UCSD-AML1 (cell line): ENCODE measurements around the gene UBAP2.
"Not testable (repeated sequence)": the region's sequence is repeated elsewhere in the genome, so short reads cannot be mapped to it uniquely, and the experiment has no call there.

Source experiments
- DNase-seq: peaks from one replicate; lab custom pipeline; 2025; ENCODE audit not compliant: unreplicated experiment; lab: John Stamatoyannopoulos, UW

UBAP2 gene

GRCh38 chr9:33976414-33976813 is 72.3 kb downstream of the UBAP2 start:
- no peak for DNase-seq

- DNase-seq = no peak
These were observed 76.0 kb downstream of the UBAP2 start for GRCh38 chr9:33972698-33973097.

GRCh38 chr9:33964086-33964768 is 84.5 kb downstream of the UBAP2 start:
- no peak for DNase-seq

- DNase-seq = not testable (repeated sequence)
These were observed 86.2 kb downstream of the UBAP2 start for GRCh38 chr9:33962468-33962867.

GRCh38 chr9:33959725-33960124 is 89.0 kb downstream of the UBAP2 start:
- no peak for DNase-seq

GRCh38 chr9:33956544-33956943 is 92.1 kb downstream of the UBAP2 start:
- no peak for DNase-seq

GRCh38 chr9:33952066-33952465 is 96.6 kb downstream of the UBAP2 start:
- no peak for DNase-seq

- DNase-seq = no peak
These were observed 98.3 kb downstream of the UBAP2 start for GRCh38 chr9:33950371-33950770.

- DNase-seq = no peak
These were observed 101.7 kb downstream of the UBAP2 start for GRCh38 chr9:33946779-33947535.

- no peak for DNase-seq
These were observed 105.3 kb downstream of the UBAP2 start for GRCh38 chr9:33943389-33943788.

GRCh38 chr9:33942471-33943083 is 106.1 kb downstream of the UBAP2 start:
- no peak for DNase-seq

- DNase-seq = no peak
These were observed 108.5 kb downstream of the UBAP2 start for GRCh38 chr9:33939924-33940874.

- DNase-seq = no peak
These were observed 114.4 kb downstream of the UBAP2 start for GRCh38 chr9:33934188-33934878.

- DNase-seq = no peak
These were observed 116.4 kb downstream of the UBAP2 start for GRCh38 chr9:33932078-33932807.

GRCh38 chr9:33931326-33931725 is 117.4 kb downstream of the UBAP2 start:
- no peak for DNase-seq

- no peak for DNase-seq
These were observed 121.0 kb downstream of the UBAP2 start for GRCh38 chr9:33927694-33928093.

- DNase-seq = no peak
These were observed 121.8 kb downstream of the UBAP2 start for GRCh38 chr9:33926746-33927485.

GRCh38 chr9:33924978-33925797 is 123.5 kb downstream of the UBAP2 start:
- peak; percentile 19 for DNase-seq
